Measurements from ENCODE around the gene TMEM37. TPM values are rescaled to one million over a fixed set of nuclear protein-coding genes. Genes with fewer than 3 reads are reported as not detected.

TMEM37 gene
- total and polyA plus RNA-seq, 2 of the 13 experiments (the other 11 are each of a cell fraction or from before 2014, with no cell fraction given): 37.7 to 115 TPM

DNA sequence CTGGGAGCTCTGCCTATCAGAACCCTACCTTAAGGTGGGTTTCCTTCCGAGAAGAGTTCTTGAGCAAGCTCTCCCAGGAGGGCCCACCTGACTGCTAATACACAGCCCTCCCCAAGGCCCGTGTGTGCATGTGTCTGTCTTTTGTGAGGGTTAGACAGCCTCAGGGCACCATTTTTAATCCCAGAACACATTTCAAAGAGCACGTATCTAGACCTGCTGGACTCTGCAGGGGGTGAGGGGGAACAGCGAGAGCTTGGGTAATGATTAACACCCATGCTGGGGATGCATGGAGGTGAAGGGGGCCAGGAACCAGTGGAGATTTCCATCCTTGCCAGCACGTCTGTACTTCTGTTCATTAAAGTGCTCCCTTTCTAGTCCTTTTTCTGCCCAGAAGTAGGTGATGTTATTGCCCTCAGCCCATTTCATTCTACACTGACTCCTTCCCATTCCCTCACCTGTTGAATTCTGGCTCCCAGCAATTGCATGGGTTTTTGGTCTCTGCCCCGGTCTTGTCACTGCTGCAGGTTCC is 6.5 kb downstream of the TMEM37 start (continued):
- TF ChIP-seq PAXIP1 (CRISPR knock-in tag; conservative IDR thresholded peaks at IDR 0.05) (peak; percentile 93), ZNF501 (CRISPR knock-in tag; IDR thresholded peaks at IDR 0.05) (peak; percentile 72; the same call in 1 of the 2 replicates), ZNF772 (CRISPR knock-in tag; IDR thresholded peaks at IDR 0.05) (peak; percentile 55; the same call in 1 of the 2 replicates), ZNF891 (CRISPR knock-in tag; IDR thresholded peaks at IDR 0.05) (0 out of 2 replicates have a peak, but pooled peaks have one; percentile 41), SIX4 (CRISPR knock-in tag; IDR thresholded peaks at IDR 0.05) (peak; percentile 64; the same call in 1 of the 2 replicates), HDAC2 (CRISPR knock-in tag; IDR thresholded peaks at IDR 0.05) (peak; percentile 79), NFE2L2 (IDR thresholded peaks at IDR 0.05; ENCODE audit: low read length) (no peak), ZNF281 (CRISPR knock-in tag; IDR thresholded peaks at IDR 0.05; ENCODE audit: borderline replicate concordance) (peak; percentile 62; the same call in 1 of the 2 replicates), GATAD2A (CRISPR knock-in tag; IDR thresholded peaks at IDR 0.05) (peak; percentile 71; the same call in 1 of the 2 replicates), CCAR2 (optimal IDR thresholded peaks at IDR 0.05; ENCODE audit: low read depth, low read length) (no peak), ZNF773 (CRISPR knock-in tag; IDR thresholded peaks at IDR 0.05; ENCODE audit: borderline replicate concordance) (no peak), ZNF574 (CRISPR knock-in tag; IDR thresholded peaks at IDR 0.05) (peak; percentile 42; the same call in 1 of the 2 replicates), SAP130 (CRISPR knock-in tag; IDR thresholded peaks at IDR 0.05; ENCODE audit: low read depth) (peak; percentile 92), ARHGAP35 (CRISPR knock-in tag; IDR thresholded peaks at IDR 0.05; ENCODE audit: borderline replicate concordance) (0 out of 2 replicates have a peak, but pooled peaks have one; percentile 41)
- TF ChIP-seq, protein P1, sequence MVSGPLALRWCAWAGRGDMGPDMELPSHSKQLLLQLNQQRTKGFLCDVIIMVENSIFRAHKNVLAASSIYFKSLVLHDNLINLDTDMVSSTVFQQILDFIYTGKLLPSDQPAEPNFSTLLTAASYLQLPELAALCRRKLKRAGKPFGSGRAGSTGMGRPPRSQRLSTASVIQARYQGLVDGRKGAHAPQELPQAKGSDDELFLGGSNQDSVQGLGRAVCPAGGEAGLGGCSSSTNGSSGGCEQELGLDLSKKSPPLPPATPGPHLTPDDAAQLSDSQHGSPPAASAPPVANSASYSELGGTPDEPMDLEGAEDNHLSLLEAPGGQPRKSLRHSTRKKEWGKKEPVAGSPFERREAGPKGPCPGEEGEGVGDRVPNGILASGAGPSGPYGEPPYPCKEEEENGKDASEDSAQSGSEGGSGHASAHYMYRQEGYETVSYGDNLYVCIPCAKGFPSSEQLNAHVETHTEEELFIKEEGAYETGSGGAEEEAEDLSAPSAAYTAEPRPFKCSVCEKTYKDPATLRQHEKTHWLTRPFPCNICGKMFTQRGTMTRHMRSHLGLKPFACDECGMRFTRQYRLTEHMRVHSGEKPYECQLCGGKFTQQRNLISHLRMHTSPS (CRISPR knock-in tag; IDR thresholded peaks at IDR 0.05; ENCODE audit: low read depth): peak; percentile 67; the same call in 1 of the 2 replicates
- TF ChIP-seq, protein P2, sequence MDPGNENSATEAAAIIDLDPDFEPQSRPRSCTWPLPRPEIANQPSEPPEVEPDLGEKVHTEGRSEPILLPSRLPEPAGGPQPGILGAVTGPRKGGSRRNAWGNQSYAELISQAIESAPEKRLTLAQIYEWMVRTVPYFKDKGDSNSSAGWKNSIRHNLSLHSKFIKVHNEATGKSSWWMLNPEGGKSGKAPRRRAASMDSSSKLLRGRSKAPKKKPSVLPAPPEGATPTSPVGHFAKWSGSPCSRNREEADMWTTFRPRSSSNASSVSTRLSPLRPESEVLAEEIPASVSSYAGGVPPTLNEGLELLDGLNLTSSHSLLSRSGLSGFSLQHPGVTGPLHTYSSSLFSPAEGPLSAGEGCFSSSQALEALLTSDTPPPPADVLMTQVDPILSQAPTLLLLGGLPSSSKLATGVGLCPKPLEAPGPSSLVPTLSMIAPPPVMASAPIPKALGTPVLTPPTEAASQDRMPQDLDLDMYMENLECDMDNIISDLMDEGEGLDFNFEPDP (CRISPR knock-in tag; conservative IDR thresholded peaks at IDR 0.05): 0 out of 2 replicates have a peak, but pooled peaks have one; percentile 41

Measured in HepG2 (cell line).